ENCODE data around the gene CYB561D1.
A peak's percentile ranks its signal among the peaks of the same experiment; 100 is the strongest.
"Not testable (repeated sequence)": the region's sequence is repeated elsewhere in the genome, so short reads cannot be mapped to it uniquely, and the experiment has no call there.

The CYB561D1 gene, protein sequence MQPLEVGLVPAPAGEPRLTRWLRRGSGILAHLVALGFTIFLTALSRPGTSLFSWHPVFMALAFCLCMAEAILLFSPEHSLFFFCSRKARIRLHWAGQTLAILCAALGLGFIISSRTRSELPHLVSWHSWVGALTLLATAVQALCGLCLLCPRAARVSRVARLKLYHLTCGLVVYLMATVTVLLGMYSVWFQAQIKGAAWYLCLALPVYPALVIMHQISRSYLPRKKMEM

DNA sequence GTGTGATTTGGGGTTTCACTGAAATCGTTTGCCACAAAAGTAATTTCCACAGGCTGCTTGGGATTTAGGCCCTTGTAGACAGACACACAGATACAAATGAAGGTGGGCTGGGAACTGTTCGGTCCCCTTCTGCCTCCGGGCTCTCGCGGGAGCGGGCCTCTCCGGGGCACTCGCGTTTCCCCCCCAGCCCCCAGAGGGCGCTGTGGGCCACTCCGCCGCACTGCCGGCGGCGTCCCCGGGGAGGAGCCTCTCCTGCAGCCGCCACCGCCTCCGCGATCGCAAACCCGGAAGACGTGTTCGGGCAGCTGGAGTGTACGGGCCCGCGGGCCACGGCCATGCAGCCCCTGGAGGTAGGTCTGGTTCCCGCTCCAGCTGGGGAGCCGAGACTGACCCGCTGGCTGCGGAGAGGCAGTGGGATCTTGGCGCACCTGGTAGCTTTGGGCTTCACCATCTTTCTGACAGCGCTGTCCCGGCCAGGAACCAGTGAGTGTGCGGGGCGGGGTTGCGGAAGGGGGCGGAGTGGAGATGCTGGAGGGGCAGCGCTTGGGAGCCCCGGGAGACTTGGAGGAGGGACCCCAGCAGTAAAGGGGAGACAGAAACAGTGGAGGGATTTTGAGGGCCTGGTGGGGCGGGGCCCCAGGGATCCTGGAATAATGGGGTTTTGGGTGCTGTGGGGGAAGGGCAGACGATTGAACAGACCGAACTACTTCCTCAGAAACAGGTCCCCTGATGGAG is at the start of gene CYB561D1:
Gene CYB561D1, plus strand, starts transcription at position 290 of the 735 bp plus-strand sequence. Its CDS starts 46 bp downstream, at position 336.
- DNase-seq: peak; percentile 84

DNA sequence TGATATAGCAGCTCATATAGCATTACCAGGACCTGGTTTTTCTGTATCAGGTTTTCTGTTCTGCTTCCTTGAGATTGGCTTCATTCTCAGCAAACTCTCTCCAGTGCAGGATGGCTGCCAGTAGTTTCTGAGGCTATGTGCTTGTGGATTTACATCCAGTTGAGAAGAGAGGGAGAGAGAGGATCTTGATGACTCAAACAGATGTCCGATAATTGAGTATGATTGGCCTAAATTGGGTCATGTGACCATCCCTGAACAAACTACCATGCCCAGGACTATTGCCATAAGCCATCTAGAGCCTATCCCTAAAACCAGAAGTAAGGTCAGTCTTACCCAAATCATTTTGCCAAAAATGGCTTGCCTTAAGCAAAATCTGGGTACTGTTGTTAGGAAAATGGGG is 49.5 kb upstream of the CYB561D1 start:
- DNase-seq: no peak

DNA sequence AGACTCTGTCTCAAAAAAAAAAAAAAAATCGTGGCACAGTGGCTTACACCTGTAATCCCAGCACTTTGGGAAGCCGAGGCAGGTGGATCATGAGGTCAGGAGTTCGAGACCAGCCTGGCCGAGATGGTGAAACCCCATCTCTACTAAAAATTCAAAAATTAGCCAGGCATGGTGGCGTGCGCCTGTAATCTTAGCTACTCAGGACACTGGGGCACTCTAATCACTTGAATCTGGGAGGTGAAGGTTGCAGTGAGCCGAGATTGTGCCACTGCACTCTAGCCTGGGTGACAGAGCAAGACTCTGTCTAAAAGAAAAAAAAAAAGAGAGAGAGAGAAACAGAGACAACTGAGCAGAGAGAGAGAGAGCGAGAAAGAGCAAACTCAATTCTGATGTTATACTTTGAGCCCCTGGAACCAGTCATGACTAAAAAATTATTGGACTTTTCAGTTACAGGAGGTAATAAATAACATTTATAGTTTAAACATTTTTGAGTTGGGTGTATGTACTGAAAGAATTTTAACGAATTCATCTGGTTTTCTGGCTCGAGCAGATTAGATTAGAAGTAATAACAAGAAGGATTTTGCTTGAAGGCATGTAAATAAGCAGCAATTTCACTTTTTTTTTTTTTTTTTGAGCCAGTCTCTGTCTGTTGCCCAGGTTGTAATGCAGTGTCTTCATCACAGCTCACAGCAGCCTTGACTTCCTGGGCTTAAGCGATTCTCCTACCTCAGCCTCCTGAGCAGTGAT is 47.8 kb upstream of the CYB561D1 start:
- DNase-seq: not testable (repeated sequence)

DNA sequence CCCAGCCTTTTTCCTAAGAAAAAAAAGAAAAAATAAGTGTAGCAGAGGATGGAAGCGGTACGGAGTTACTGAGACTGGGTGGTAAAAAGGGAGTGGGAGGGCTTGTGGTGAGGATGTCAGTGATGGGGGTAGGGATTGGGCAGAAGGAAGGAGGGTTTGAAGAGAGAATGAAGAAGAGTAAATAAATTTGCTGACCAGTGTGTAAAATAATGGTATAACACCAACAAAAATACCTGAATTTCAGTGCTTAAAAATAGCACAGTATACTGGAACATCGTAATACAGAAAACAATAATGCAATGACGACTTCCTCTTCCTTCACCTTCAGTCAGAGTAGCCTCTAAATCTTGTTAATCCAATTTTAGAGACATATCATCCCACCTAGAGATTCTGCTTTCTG is 46.4 kb upstream of the CYB561D1 start:
- DNase-seq: no peak

DNA sequence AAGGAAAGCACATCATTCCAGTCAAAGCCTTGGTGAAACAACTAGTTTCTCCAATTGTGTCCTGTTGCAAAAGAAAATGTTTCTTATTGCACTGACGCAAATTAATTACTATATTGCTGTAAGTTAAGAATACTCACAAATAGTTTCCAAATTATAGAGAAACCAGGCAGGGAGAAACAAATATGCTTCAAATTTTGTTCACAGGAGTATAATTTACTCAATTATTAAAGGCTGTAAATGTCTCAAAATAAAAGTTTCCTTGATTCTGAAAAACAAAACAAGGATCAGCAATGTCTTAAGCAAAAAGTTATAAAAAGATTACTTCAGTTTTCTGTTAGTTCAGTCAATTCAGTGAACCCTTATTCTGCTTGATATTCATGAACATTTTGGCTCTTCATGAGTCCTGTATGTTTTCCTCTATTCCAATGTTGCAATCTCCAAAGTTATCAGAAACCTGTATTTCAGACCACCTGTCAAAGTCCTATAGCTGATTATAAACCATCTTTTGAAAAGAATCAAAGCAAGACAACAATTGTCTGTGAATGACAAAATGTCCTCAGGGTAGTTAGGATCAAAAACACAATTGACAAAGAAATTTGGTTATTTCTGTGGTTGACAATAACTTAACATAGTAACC is 39.3 kb upstream of the CYB561D1 start:
- DNase-seq: no peak

DNA sequence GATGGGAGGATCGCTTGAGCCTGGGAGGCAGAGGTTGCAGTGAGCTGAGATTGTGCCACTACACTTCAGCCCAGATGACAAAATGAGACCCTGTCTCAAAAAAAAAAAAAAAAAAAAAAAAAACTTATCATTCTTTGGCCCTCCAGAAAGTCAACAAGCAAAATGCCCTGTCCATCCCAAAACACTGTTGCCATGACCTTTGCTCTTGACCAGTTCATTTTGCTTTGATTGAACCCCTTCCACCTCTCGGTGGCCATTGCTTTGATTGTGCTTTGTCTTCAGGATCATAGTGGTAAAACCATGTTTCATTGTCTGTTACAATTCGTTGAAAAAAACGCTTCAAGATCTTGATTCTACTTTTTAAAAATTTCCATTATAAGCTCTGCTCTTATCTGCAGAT is 36.1 kb upstream of the CYB561D1 start:
- no peak for DNase-seq

DNA sequence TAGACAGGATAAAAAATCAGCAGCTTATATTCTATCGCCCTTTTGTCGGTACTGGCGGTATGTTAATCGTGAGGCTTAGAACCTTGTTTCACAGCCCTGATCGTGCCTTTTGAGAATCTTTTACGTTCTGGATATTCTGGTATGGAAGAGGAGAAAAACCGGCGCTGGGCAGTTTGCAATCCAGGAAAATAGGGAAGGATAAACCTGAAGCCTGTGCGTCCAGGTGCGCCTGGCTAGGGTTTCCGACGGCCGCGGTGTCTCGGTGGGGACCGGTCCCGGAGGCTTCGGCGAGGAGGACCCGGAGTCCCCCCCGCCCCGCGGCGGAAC is 27.8 kb upstream of the CYB561D1 start:
- no peak for DNase-seq

DNA sequence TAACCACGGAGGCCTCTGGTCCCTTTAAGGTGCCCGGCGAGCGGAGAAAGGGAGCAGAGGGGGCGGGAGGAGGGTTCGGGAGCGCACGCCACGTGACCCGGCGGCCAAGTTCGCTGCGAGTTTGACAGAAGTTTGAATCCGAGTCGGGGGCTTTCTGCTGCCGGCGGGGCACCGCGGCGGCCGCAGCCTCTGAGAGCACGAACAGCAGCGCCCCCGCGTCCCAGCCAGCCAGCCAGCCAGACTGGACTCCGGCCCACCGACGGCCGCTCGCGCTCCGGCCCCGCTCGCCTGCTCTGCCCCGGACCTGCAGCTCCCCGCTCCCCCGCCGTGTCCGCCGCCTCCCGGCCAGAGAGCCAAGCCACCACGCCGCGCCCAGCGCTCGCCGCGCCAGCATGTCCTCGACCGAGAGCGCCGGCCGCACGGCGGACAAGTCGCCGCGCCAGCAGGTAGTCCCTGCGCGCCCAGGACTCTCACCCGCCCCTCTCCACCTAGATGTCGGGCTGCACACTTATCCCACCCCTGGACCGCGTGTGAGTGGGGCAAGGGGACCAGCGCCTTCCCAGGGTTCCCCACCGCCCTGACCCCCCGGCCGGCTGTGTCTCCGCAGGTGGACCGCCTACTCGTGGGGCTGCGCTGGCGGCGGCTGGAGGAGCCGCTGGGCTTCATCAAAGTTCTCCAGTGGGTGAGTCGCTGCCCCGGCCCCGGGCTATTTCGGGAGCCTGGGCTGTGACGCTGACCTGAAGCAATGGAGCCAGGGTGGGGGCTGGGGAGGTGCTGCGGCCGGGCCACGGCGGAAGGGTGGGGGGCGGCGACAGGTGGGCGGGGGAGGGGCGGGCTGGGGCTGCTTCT is 27.2 kb upstream of the CYB561D1 start, which contains the start of gene SYPL2:
Gene SYPL2, plus strand, starts transcription at position 95 of the 849 bp plus-strand sequence. Its CDS starts 298 bp downstream, at position 393.
- no peak for DNase-seq

DNA sequence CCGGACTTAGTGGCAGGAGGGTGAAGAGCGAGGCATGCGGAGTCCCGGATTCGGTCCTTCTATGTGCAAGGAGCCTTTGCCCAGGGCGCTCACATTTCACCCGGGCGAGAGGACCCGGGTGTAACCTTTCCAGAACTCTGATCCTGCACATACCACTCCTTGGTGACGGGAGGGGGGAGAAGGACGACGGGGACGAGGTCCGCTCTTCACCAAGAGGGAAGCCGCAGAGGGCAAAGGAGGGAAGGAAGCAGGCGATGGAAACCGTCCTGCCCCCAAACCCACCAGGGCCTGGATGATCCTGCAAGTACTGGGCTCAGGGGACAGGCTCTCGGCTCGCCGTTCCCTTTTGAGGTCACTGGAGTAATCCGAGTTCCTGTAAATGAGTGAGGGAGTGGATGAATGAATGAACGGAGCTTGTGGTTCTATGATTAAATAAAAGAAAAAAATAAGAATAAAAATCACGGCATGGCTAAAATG is 26.6 kb upstream of the CYB561D1 start:
- DNase-seq: no peak

DNA sequence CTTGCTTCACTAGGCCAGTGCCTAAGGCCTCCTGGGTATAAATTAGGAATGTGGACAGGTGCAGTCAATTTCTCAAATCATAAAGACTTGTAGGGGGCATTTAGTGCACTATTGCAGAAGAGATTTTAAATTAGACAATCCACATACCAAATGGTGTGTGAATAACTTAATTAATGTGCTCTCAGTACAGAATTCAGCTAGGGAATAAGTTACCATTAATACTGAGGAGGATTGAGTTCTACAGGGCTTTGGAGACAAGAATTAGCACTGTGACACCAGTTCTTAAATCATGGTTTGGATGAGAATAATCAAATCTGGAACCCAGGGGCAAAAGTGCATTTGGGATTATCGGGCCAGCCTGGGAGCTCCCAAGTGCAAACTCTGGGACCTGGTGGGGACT is 25.8 kb upstream of the CYB561D1 start:
- no peak for DNase-seq

DNA sequence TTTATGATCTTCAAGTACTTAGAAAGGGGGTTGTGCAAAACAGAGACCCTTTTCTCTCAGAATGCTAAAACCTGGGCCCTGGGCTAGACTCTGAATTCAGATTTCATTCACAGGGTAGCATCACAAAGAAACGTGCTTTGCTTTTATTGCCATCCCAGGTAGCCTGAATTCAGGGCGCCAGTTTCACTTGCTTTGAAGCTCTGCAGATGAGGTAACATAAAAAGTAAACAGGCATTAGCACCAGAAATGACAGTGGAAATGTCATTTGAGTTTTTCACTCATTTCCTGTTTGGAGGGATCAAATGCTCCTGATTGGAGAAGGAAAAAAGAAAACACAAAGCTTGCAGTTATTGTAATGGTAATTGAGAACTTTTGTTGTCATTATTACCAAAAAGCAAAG is 25.0 kb upstream of the CYB561D1 start:
- no peak for DNase-seq

DNA sequence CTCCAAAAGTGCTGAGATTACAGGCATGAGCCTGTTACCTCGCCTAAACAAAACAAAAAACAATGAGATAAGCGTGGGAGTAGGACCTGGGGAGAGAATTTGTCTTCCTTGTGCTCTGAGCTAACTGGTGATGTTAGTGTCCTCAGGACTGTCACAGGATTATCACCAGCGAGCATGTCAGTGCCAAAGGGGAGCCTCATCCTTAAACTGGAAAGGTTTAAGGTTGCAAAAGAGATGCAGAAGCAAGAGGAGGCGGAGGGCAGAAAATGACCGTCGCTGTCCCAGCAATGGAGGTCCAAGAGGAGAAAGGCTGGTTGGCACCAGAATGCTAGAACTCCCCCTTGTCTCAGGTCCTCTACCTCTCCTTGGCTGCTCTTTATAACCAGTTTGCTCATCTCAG is 23.6 kb upstream of the CYB561D1 start:
- DNase-seq: no peak

DNA sequence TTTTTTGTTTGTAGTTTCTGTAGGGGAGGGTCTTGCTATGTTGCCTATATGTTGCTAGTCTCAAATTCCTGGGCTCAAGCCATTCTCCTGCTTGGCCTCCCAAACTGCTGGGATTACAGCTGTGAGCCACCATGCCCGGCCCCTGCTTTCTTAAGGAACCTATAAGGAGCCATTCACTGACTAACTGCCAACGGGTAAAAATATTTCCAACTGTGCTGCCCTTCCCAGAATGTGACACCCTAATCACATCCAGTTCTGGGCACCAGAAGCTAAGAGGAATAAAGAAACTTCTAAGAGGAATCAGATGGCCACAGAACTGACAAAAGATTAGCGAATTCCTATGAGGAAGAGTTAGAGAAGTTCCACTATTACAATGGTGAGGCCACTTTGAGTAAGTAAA is 21.1 kb upstream of the CYB561D1 start:
- no peak for DNase-seq

DNA sequence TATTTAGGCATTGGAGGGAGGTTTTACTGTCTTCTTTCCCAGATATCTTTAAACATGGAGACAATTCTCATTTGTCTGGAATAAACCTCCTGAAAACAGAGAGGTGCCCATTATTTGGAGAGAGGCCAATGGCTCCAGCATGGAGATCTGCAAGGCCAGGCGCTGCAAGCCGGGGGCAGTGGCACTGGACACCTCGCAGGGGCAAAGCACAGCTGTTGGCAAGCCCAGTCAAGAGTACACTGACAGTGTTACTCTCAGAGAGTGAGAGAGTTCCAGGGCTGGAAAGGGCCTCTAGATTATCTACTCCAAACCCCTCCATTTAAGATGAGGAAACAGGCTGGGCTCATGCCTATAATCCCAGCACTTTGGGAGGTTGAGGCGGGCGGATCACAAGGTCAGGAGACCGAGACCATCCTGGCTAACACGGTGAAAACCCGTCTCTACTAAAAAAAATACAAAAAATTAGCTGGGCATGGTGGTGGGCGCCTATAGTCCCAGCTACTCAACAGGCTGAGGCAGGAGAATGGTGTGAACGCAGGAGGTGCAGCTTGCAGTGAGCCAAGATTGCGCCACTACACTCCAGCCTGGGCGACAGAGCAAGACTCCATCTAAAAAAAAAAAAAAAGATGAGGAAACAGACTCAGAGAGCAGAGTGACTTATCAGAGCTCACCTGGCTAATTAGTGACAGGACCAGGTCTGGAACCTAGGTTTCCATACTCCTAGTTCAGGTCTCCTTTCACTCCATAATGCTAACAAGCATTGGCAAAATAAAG is 20.4 kb upstream of the CYB561D1 start:
- DNase-seq: not testable (repeated sequence)

DNA sequence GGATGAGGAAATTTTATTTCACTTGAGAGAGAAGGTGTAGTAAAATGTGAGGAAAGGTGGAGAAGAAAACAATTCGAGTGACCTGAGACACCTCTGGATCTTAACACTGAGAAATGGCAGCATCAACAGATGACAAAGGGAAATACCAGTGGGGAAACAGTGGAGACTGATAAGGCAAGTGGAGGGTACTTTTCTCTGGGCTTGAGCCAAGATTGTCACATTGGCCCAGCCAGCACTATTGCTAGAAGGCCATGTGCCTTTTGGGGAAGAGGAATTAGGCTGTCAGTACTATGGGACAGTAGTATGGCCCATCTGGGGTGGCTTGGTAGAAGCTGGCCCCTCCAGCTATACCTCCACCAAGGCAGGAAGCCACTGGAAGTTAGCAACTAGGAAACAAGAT is 19.2 kb upstream of the CYB561D1 start:
- DNase-seq: no peak

DNA sequence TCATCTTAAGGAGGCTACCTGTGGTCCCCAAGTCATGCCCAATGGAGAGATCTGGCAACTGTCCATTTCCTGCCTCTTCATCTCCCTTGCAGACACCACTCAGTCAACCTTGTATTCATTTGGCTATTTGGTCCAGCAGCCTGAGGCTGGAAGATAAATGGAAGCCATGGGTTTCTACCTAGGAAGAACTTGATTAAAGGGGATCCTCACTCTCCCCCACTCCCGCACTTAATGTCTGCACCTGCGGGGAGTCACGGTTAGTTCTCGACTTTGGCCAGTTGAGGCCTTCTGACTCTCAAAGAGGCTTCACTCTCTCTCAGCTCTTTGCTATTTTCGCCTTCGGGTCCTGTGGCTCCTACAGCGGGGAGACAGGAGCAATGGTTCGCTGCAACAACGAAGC is 18.6 kb upstream of the CYB561D1 start:
- DNase-seq: no peak

DNA sequence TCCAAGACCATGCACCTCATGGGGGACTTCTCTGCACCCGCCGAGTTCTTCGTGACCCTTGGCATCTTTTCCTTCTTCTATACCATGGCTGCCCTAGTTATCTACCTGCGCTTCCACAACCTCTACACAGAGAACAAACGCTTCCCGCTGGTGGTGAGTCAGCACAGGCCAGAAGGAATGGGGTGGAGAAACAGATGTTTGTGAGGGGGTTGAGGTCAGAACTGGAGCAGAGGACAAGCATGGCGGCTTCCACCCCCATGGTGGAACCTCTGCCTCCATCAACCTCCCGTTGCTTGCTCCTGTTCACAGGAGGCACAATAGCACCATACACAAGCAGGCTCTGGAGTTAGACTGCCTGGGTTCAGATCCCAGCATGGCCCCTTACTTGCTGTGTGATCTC is 17.1 kb upstream of the CYB561D1 start:
- DNase-seq: no peak

DNA sequence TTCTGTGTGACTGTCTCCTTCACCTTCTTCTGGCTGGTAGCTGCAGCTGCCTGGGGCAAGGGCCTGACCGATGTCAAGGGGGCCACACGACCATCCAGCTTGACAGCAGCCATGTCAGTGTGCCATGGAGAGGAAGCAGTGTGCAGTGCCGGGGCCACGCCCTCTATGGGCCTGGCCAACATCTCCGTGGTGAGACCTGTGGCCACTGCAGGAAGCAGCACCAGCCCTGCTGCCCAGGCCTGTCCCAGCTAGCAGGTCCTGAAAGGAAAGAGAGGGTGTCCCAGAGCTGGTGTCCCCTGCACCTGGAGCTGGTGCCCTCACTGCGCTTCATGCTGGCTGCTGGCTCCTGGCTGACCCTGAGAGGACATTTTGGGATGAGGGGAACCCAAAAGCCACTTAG is 16.1 kb upstream of the CYB561D1 start:
- no peak for DNase-seq

DNA sequence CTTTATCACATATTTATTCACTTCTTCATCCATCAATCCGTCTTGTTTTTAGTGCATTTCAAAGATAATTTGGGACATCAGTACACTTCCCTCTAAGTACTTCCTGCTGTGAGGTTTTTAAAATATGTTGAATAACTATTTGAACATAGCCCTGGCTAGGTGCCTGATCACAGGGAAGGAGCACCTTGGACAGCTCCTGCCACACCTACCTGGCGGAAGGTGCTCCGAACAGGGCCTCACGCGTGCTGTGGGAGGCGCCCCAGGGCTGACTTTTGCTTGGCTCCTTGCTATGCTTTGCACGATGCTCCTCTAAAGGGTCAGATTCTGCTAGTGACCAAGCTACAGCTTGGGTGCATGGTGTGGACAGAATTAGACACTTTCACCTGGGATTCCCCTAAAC is 15.1 kb upstream of the CYB561D1 start:
- DNase-seq: no peak

DNA sequence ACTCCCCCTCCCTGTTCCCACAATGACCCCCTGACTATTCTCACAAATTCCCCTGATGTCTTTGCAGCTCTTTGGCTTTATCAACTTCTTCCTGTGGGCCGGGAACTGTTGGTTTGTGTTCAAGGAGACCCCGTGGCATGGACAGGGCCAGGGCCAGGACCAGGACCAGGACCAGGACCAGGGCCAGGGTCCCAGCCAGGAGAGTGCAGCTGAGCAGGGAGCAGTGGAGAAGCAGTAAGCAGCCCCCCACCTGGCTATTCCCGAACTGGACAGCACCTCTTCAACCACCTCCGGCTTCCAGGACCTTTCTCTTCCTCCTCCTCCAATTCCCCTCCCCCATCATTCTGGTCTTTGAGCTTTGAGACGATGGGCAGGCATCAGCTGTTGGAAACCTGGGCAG is 14.6 kb upstream of the CYB561D1 start:
- DNase-seq: no peak

DNA sequence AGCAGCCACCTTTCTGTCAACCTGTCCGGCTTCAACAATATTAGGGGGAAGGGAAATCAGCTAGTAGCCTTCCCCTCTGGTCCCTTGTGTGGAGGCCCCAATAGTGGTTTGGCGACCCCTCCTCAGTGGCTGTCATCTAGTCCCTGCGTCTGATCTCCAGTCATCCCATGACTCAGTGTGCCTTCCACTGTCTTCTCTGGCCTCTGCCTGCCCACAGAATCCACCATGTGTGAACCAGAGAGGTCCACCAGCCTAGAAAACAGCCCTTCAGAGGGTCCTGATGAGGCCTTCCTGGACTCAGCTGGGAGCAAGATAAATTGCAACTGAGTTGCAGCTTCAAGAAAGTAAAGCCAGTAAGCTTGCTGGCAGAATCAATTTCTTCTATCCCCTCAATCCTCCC is 14.0 kb upstream of the CYB561D1 start:
- no peak for DNase-seq

DNA sequence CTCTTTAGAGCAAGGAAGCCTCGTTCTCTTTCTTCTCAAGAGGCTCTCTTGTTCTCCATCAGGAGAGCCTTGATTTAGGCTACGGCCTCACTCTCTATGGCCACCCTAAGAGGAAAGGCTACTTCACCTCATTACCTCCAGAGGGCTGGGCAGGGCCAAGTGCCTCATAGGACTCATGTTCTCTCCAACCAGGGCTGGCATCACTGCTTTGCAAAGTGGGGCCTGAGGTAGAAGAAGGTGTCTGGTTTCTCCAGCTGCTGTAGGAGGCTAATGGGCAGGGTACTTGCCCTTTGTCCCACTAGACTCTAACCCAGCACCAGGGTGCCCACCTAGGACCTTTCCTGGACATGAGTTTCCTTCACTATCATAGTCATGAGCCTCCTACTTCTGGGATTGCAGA is 12.2 kb upstream of the CYB561D1 start:
- no peak for DNase-seq
